Raji (cell line): ENCODE data around the gene MBNL2.

Experiments
- POLR2A ChIP-seq: IDR thresholded peaks from 2 replicates; pipeline ENCODE4 v1.6.1; 2011; ENCODE audit warnings: low read depth, low read length, control low read depth; ENCODE audit not compliant: insufficient read depth

MBNL2 gene

GRCh38 chr13:97239306-97239705 lies 17.2 kb downstream of the MBNL2 start:
- TF ChIP-seq POLR2A, result no peak

GRCh38 chr13:97239943-97240787 lies 18.0 kb downstream of the MBNL2 start:
- TF ChIP-seq POLR2A, result no peak

GRCh38 chr13:97240788-97241734 lies 18.9 kb downstream of the MBNL2 start:
- TF ChIP-seq POLR2A, result no peak

GRCh38 chr13:97241761-97242160 lies 19.6 kb downstream of the MBNL2 start:
- TF ChIP-seq POLR2A, result no peak

GRCh38 chr13:97242755-97243497 lies 20.8 kb downstream of the MBNL2 start:
- TF ChIP-seq POLR2A, result no peak

GRCh38 chr13:97243915-97244781 lies 22.0 kb downstream of the MBNL2 start:
- TF ChIP-seq POLR2A, result no peak

- no peak for TF ChIP-seq POLR2A
Observed at GRCh38 chr13:97245011-97245410, 22.9 kb downstream of the MBNL2 start.

- no peak for TF ChIP-seq POLR2A
Observed at GRCh38 chr13:97246596-97247158, 24.5 kb downstream of the MBNL2 start.

- TF ChIP-seq POLR2A, result no peak
Observed at GRCh38 chr13:97248243-97248642, 26.1 kb downstream of the MBNL2 start.

- no peak for TF ChIP-seq POLR2A
Observed at GRCh38 chr13:97249093-97249795, 27.1 kb downstream of the MBNL2 start.

- TF ChIP-seq POLR2A, result no peak
Observed at GRCh38 chr13:97249796-97250495, 27.8 kb downstream of the MBNL2 start.

GRCh38 chr13:97250560-97250959 lies 28.4 kb downstream of the MBNL2 start:
- no peak for TF ChIP-seq POLR2A

GRCh38 chr13:97252735-97253134 lies 30.6 kb downstream of the MBNL2 start:
- TF ChIP-seq POLR2A, result no peak
